Measurements from ENCODE around the gene CLEC5A.
"Not testable (repeated sequence)": the region's sequence is repeated elsewhere in the genome, so short reads cannot be mapped to it uniquely, and the experiment has no call there.

CLEC5A gene

GRCh38 chr7:141946796-141947195, at the start of gene CLEC5A:
TSS of gene CLEC5A (minus strand) at chr7:141946974. CDS start at chr7:141946292, 682 bp downstream.
- DNase-seq (ENCODE audit: low read depth) = no peak

DNA sequence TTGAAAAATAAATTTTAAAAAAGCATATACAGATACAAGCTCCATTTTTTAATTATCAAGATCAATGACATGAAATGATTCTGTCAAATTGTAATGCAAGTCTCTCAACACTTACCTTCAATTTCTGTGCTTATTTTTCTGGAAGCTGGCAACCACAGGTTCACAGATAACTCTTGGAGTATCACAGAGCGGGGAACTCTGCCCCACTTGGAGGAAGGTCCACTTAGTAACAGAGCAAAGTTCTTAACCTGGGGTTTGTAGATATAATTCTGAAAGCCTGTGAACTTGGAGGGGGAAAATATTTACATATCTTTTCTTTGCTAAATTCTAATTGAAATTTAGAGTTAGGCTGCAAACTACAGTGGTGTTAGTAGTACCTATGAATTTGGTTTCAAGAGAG, 46.6 kb upstream of the CLEC5A start:
- no peak for DNase-seq (ENCODE audit: low read depth)

- DNase-seq (ENCODE audit: low read depth) = no peak
Measured at GRCh38 chr7:141992688-141993087, 45.9 kb upstream of the CLEC5A start.

- DNase-seq (ENCODE audit: low read depth) = no peak
Measured at GRCh38 chr7:141992156-141992555, 45.4 kb upstream of the CLEC5A start.

- no peak for DNase-seq (ENCODE audit: low read depth)
Measured at GRCh38 chr7:141991140-141991539, 44.4 kb upstream of the CLEC5A start.

- no peak for DNase-seq (ENCODE audit: low read depth)
Measured at GRCh38 chr7:141990011-141990725, 43.4 kb upstream of the CLEC5A start.

- DNase-seq (ENCODE audit: low read depth) = not testable (repeated sequence)
Measured at GRCh38 chr7:141987803-141988202, 41.0 kb upstream of the CLEC5A start.

DNA sequence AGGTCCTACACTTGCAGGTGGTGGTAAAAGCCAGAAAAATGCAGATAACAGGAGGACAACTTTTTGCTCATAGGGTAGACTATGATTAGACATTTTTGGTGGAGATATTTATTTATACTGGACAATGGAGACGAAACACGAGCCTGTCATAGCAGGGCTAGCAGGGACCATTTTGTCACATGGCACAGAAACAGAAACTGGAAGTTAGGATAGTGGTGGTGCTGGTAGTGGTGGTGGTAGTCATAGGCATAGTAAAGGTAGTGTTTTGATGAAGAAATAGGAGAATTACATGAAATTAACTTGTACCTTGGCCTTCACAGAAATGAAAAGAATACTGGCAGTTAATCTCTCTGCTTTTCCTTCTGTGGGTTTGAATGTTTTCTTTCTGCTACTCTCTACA, 40.1 kb upstream of the CLEC5A start:
- DNase-seq (ENCODE audit: low read depth) = no peak

GRCh38 chr7:141985926-141986325, 39.2 kb upstream of the CLEC5A start:
- DNase-seq (ENCODE audit: low read depth) = not testable (repeated sequence)

GRCh38 chr7:141979568-141979967, 32.8 kb upstream of the CLEC5A start:
- no peak for DNase-seq (ENCODE audit: low read depth)

DNA sequence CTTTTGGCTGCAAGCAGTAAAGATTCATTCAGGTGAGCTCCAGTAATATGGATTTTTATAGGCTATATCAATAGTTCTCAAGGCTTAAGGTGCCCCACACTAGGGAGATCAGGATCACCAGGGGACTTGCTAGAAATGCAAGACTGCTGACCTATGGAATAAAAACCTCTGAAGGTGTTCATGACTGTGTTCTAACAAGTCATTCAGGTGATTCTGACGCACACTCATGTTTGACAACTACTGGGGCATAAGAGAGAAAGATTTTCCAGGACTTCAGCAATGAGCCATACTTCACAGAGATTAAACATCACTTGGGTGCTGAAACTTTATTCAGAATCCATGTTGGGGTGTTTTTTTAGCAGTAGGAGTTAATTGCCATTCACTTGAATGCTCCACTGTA, 31.6 kb upstream of the CLEC5A start:
- no peak for DNase-seq (ENCODE audit: low read depth)

- no peak for DNase-seq (ENCODE audit: low read depth)
Measured at GRCh38 chr7:141976524-141977245, 29.9 kb upstream of the CLEC5A start.

DNA sequence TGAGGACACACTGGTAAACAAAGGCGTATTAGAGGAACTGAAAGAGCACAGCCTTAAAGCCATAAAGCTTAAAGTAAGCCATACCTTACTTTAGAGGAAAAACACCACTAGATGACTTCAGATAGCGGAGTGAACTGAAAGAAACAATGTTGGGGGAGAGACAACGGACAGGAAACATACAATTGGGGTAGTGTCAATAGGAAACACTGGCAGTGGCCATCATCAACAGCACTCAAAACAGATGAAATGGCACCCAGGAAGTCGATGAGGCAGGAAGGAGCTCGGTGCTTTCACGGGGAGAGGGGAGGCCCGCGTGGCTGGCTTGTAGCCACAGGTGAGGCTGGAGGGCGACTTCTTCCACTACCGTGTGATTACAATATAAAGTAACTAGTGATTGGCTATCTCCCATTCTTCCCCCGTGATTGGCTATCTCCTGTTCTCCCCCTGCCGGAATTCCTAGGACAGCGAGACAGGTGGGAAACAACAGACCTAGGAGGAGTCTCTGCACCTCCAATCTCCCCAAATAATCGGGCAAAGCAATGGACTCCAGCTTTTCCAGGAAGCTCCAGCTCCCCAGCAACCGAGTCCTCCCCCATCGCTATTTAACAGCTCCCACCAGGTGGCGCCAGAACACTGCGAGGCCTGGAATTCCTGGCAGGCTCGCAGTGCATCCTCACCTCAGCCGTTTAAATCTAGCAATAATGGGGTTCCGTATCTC, 29.2 kb upstream of the CLEC5A start:
- no peak for DNase-seq (ENCODE audit: low read depth)

GRCh38 chr7:141974831-141975230, 28.1 kb upstream of the CLEC5A start:
- DNase-seq (ENCODE audit: low read depth) = no peak

GRCh38 chr7:141973673-141974072, 26.9 kb upstream of the CLEC5A start, which contains the start of gene TAS2R38:
TSS of gene TAS2R38 (minus strand) at chr7:141973773. CDS start at chr7:141973689, 84 bp downstream.
- DNase-seq (ENCODE audit: low read depth) = no peak

DNA sequence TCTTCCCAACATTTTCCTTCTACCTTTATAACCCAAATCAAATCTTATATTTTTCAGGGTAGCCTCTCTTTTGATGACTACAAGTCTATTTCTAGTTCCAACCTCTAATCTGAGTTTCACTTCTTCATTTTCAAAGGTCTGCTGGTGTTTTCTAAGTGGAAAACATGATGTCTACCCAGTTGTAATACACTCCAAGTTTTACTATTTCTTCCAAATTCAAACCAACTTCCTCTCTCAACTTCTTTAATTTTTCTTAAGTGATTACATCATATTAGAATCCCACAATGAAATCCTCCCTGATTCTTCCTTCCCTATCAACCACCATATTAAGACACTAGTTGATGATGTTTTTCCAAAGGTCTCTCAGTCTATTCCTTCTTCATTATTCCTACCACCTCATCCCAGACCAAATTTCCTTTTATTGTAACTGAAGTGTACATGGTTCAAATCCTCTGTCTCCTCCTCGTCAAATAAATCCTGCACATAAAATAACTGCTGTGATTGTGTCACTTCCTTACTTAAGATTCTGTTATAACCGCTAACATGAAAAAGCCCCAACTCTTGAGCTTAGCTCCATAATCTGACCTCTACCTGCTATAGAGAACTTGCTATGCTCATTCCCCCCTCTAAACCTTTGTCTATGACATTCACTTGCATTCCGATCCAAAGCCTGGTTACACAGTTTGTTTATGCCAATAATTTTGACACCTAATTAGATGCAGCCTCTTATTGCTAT, 14.1 kb upstream of the CLEC5A start:
- no peak for DNase-seq (ENCODE audit: low read depth)

- no peak for DNase-seq (ENCODE audit: low read depth)
Measured at GRCh38 chr7:141956084-141956483, 9.3 kb upstream of the CLEC5A start.

DNA sequence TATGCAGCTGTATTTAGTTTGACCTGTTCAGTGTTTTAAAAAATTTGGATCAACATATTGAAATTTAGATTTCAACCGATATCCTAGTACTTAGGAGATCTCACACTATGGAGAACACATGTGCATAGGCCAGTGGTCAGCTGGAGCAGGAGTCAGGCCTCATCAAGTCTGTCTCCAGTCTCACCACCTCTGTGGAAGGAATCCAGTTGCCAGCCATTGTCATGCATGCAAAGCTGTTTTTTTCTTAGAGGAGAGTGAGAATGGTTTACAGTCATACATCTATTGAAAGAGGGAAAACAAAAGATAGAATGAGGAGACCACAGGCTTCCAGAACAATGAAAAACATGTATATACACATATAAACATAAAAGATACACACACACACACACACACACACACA, 7.6 kb upstream of the CLEC5A start:
- DNase-seq (ENCODE audit: low read depth) = no peak

DNA sequence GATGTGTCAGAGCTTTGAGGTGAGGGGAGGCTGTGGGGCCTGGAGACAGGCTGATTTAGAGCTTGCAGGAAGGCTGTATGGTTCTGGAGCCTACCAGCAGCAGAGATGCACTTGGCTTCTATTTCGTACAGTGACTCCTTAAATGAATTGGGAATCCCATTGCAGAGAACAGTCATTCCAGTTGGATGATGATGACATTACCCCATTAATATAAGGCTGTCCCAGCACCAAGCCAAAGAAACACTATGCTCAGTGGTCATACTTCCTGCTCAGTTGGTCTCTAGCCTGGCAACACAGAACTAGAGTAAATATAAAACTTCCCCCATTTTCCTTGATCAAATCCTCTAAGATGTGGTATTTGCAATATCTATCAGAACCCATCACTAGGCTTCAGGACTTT, 5.7 kb upstream of the CLEC5A start:
- DNase-seq (ENCODE audit: low read depth) = no peak

DNA sequence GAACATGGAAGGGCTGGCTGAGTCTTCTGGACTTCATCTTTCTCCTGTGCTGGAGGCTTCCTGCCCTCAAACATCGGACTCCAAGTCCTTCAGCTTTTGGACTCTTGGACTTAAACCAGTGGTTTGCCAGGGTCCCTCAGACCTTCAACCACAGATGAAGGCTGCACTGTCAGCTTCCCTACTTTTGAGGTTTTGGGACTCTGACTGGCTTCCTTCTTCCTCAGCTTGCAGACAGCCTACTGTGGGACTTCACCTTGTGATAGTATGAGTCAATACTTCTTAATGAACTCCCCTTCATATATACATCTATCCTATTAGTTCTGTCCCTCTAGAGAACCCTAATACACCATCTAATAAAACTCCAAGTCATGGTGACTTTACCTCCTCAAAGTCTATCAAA, 4.0 kb upstream of the CLEC5A start:
- DNase-seq (ENCODE audit: low read depth) = no peak

GRCh38 chr7:141949911-141950310, 3.1 kb upstream of the CLEC5A start:
- DNase-seq (ENCODE audit: low read depth) = no peak

DNA sequence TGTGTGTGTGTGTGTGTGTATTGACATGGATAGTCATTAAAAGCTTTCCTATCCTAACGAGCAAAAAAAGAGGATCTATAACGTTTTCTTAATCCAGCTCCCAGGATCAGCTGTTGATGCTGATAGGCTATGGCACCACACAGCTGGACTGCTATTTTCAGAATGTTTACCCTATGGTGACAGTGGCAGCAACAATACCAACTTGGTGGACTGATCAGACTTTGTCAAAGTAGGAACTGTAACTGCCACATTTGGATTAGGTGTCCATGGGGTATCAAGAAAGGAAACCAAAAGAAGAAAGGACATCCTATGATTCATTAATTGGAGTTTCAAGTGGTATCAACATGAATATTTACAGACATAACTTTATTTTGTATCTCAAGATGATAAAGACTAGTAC, 2.7 kb upstream of the CLEC5A start:
- no peak for DNase-seq (ENCODE audit: low read depth)

Data from EH (cell line).